Measurements from ENCODE around the gene ANKRD17.

The ANKRD17 gene

DNA sequence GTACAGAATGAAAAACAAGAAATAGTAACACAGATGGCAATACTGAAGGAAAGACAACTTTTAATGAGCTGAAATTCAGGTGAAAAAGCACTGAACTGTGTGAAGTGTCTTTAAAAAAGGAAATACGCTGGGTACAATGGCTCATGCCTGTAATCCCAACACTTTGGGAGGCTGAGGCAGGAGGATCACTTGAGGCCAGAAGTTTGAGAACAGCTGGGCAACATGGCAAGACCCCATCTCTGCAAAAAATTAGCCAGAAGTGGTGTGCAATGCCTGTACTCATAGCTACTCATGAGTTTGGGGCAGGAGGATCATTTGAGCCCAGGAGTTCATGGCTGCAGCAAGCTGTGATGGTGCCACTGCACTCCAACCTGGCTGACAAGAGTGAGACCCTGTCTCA lies 129.3 kb downstream of the ANKRD17 start:
- ChIA-PET CTCF (no interaction called here), POLR2A (no interaction called here)
- H3K9me3 ChIP-seq (ENCODE audit: control insufficient read depth, insufficient read depth, low read depth, low read length): no peaks in the 10 kb centered on the region
- no peaks in the 10 kb centered on the region for H3K4me1 ChIP-seq (ENCODE audit: control insufficient read depth, insufficient read depth, low read length)
- TF ChIP-seq ZNF24 (tag by site-specific recombination; IDR thresholded peaks at IDR 0.05) (no peak), ZNF121 (tag by site-specific recombination; IDR thresholded peaks at IDR 0.05) (0 out of 2 replicates have a peak, but pooled peaks have one; percentile 23), ZNF138 (tag by site-specific recombination; IDR thresholded peaks at IDR 0.05; ENCODE audit: borderline replicate concordance) (no peak), KLF9 (tag by site-specific recombination; IDR thresholded peaks at IDR 0.05; ENCODE audit: low read depth) (no peak), HOXD13 (CRISPR knock-in tag; IDR thresholded peaks at IDR 0.05; ENCODE audit: borderline replicate concordance) (no peak)
- TF ChIP-seq, protein P1, sequence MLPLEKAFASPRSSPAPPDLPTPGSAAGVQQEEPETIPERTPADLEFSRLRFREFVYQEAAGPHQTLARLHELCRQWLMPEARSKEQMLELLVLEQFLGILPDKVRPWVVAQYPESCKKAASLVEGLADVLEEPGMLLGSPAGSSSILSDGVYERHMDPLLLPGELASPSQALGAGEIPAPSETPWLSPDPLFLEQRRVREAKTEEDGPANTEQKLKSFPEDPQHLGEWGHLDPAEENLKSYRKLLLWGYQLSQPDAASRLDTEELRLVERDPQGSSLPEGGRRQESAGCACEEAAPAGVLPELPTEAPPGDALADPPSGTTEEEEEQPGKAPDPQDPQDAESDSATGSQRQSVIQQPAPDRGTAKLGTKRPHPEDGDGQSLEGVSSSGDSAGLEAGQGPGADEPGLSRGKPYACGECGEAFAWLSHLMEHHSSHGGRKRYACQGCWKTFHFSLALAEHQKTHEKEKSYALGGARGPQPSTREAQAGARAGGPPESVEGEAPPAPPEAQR (tag by site-specific recombination; IDR thresholded peaks at IDR 0.05): no peak
- TF ChIP-seq, protein P2, sequence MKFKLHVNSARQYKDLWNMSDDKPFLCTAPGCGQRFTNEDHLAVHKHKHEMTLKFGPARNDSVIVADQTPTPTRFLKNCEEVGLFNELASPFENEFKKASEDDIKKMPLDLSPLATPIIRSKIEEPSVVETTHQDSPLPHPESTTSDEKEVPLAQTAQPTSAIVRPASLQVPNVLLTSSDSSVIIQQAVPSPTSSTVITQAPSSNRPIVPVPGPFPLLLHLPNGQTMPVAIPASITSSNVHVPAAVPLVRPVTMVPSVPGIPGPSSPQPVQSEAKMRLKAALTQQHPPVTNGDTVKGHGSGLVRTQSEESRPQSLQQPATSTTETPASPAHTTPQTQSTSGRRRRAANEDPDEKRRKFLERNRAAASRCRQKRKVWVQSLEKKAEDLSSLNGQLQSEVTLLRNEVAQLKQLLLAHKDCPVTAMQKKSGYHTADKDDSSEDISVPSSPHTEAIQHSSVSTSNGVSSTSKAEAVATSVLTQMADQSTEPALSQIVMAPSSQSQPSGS (tag by site-specific recombination; IDR thresholded peaks at IDR 0.05; ENCODE audit: low read depth): no peak
- TF ChIP-seq, protein P3, sequence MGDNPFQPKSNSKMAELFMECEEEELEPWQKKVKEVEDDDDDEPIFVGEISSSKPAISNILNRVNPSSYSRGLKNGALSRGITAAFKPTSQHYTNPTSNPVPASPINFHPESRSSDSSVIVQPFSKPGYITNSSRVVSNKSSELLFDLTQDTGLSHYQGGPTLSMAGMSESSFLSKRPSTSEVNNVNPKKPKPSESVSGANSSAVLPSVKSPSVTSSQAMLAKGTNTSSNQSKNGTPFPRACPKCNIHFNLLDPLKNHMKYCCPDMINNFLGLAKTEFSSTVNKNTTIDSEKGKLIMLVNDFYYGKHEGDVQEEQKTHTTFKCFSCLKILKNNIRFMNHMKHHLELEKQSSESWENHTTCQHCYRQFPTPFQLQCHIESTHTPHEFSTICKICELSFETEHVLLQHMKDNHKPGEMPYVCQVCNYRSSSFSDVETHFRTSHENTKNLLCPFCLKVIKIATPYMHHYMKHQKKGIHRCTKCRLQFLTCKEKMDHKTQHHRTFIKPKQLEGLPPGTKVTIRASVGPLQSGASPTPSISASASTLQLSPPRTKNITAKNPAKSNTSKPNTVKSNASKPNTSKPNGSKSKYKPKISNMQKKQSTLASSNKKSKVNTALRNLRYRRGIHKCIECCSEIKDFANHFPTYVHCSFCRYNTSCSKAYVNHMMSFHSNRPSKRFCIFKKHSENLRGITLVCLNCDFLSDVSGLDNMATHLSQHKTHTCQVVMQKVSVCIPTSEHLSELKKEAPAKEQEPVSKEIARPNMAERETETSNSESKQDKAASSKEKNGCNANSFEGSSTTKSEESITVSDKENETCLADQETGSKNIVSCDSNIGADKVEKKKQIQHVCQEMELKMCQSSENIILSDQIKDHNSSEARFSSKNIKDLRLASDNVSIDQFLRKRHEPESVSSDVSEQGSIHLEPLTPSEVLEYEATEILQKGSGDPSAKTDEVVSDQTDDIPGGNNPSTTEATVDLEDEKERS (tag by site-specific recombination; IDR thresholded peaks at IDR 0.05): no peak
- no peak overlapping the region for H3K4me3 ChIP-seq (ENCODE audit: low read depth, low read length)
- peaks cover 8 to 55% of the 10 kb centered on the region in 2 experiments; a peak in 2 of 3 replicates for H3K36me3 ChIP-seq (ENCODE audit: control insufficient read depth in 2 of 2, insufficient read depth in 1 of 2, low read length in 2 of 2)
- H3K27ac ChIP-seq (ENCODE audit: extremely low read depth, low read depth, low read length): no peak overlapping the region

DNA sequence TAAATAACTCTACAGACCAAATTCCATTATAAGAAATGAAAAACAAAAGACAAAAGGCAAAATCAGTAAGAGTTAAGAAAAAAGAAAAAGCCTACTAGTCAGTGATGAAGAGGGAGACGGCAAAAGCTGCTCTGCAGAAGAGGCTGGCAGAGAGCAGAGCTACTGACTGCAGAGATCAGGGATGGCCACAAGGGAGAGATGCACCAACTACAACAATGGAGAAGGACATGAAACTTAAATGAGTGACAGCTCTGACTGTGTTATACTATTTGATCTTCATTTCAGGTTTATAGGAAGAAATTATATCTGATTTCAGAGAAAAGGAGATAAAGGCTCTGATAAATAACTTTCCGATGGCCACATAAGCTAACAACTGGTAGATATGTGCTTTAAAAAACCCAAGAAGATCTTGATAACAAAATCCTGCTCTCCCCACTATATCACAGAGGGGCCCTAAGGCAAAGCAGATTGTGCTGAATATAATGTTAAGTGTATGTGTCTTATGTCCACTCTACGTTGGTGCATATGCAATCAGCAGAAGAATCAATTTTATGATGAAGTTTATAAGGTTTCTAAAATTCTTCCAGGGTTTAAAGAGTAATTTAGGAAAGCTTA lies 130.7 kb downstream of the ANKRD17 start:
- ChIA-PET CTCF (interaction anchor here (0.7 to 1.7 kb wide), 2 partner anchors 129 to 501 kb away, joined by 3 to 4 read pairs; no protein-coding TSS in a partner anchor), POLR2A (no interaction called here)
- no peaks in the 10 kb centered on the region for H3K4me1 ChIP-seq (ENCODE audit: control insufficient read depth, insufficient read depth, low read length)
- no peak overlapping the region for H3K4me3 ChIP-seq (ENCODE audit: low read depth, low read length)
- no peak overlapping the region for H3K27ac ChIP-seq (ENCODE audit: extremely low read depth, low read depth, low read length)
- peaks cover 7 to 51% of the 10 kb centered on the region in 2 experiments; a peak in 2 of 3 replicates for H3K36me3 ChIP-seq (ENCODE audit: control insufficient read depth in 2 of 2, insufficient read depth in 1 of 2, low read length in 2 of 2)
- TF ChIP-seq ZNF473 (tag by site-specific recombination; IDR thresholded peaks at IDR 0.05) (no peak), PRDM1 (tag by site-specific recombination; IDR thresholded peaks at IDR 0.05) (0 out of 2 replicates have a peak, but pooled peaks have one; percentile 32), ZNF555 (tag by site-specific recombination; conservative IDR thresholded peaks at IDR 0.05) (no peak)
- no peaks in the 10 kb centered on the region for H3K9me3 ChIP-seq (ENCODE audit: control insufficient read depth, insufficient read depth, low read depth, low read length)

DNA sequence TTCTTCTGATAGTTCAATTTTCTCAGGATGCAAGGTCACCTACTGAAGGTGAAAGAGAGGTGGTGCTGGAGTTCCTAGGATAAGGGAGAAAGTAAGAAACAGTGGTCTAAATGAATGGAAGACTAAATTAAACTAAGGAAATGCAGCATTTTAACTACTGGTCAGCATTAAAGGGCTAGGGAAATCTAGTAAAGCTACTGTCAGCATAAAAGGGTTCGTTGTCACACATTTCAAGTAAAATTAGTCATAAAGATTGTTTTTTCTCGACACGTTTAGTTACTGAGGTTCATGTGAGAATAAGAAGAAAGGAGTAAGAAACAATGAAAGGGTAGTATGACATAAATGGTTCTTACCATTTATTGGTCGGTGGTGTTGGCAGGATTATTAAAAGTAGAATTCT lies 149.1 kb downstream of the ANKRD17 start:
- Histone ChIP-seq H3K4me3 (ENCODE audit: low read depth, low read length) (no peak overlapping the region), H3K9me3 (ENCODE audit: control insufficient read depth, insufficient read depth, low read depth, low read length) (no peaks in the 10 kb centered on the region), H3K36me3 (ENCODE audit: control insufficient read depth in 2 of 2, insufficient read depth in 1 of 2, low read length in 2 of 2) (peaks cover 14 to 66% of the 10 kb centered on the region in 2 experiments), H3K4me1 (ENCODE audit: control insufficient read depth, insufficient read depth, low read length) (no peaks in the 10 kb centered on the region), H3K27ac (ENCODE audit: extremely low read depth, low read depth, low read length) (no peak overlapping the region)
- ChIA-PET CTCF (interaction anchor here (0.6 kb wide), 1 partner anchor 8 kb away, joined by 3 read pairs; no protein-coding TSS in a partner anchor), POLR2A (no interaction called here)
- TF ChIP-seq ZNF416 (tag by site-specific recombination; IDR thresholded peaks at IDR 0.05) (no peak), SETDB1 (IDR thresholded peaks at IDR 0.05; ENCODE audit: insufficient read length, low read length) (no peak), ZNF837 (tag by site-specific recombination; IDR thresholded peaks at IDR 0.05) (no peak), ZNF701 (tag by site-specific recombination; IDR thresholded peaks at IDR 0.05) (no peak), ZNF155 (tag by site-specific recombination; IDR thresholded peaks at IDR 0.05) (no peak)
